GM18519 (cell line): ENCODE measurements around the gene CMPK2.

Source experiments
- ATAC-seq: cut with Tn5 transposase; IDR thresholded peaks from one replicate; pipeline ENCODE4 v1.9.1; 2021; ENCODE audit warnings: mild to moderate bottlenecking, moderate library complexity; ENCODE audit not compliant: unreplicated experiment, low FRiP score

CMPK2 gene

DNA sequence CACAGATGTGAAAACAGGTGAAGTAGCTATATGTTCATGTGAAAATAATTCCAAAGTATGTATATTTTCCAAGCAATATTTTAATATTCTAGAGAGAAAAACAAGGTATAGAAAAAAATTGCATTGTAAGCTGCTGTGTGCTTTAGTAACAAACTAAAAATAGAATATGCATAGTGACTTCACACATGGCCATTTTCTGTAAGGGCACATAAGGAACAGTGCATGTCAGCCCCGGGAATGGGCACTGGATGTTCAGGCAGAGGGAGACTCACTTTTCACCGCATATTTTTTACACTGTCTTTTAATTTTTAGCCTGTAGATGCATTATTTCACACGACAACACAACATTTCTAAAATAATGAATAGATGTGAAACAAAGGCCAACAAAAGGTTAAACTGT lies 46.0 kb downstream of the CMPK2 start:
- ATAC-seq, result no peak

DNA sequence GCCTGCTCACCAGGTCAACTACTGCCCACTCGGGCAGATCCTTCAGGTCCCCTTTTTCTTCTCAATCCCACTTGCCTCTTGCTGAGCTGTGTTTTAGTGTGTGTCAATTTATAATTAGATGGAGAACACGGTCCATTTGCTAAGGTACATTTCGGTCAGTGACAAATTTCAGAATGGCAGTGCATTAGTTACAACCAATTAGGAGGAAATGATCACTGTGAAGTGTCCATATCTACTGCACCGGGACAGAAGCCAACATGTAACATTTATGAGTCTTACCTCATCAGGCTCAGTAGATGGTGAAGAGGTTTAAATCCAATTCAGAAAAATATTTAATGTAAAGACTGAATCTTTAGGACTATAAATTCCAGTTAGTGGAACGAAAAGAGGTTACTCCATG lies 47.7 kb downstream of the CMPK2 start:
- ATAC-seq, result no peak

DNA sequence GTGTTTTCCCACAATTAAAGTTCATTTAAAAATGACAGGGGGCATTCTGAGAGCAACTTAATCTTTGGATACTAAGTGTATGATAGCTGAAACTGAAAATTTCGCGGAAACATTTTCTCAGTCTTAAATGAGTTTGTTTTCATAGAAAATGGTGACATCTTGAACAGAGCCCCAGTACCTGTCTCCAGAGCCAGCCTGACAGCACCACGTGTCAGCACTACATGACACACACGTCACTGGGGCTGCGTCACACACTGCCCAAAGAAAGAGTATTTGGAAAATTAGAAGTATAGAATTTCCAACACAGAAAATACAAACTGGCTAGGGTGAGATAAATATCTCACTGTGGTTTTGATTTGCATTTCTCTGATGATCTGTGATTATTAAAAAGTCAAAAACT lies 50.8 kb downstream of the CMPK2 start:
- ATAC-seq, result no peak

DNA sequence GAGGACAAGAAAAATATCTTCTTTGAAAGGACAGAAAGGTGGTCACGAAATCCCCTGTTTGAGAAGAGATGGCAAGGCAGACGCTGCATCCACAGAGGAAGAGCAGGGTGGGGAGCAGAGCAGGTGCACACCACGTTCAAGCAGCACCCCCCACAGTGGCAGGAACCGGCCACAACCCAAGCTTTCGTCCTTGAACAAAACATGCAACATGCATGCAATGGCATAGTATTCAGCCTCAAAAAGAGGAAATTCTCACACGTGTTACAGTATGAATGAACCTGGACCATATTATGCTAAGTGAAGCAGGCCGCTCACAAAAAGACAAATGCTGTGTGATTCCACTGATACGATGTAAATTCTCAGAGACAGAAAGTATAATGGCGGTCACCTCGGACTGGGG lies 51.4 kb downstream of the CMPK2 start:
- no peak for ATAC-seq

DNA sequence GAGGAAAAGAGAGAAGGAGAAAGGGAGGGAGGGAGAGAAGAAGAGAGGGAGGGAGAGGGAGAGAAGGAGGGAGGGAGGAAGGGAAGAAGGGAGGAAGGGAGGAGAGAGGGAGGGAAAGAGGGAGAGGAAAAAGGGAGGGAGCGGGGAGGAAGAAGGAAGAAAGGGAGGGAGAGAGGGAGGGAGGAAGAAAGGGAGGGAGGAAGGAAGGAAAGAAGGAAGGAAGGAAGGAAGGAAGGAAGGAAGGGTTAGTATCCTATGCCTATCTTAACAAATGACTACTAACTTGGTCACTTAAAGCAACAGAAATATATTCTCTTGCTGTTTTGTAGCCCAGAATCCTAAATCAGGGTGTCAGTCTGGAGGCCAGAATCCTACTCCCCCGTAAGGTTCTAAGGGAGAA lies 52.1 kb downstream of the CMPK2 start:
- ATAC-seq, result no peak

DNA sequence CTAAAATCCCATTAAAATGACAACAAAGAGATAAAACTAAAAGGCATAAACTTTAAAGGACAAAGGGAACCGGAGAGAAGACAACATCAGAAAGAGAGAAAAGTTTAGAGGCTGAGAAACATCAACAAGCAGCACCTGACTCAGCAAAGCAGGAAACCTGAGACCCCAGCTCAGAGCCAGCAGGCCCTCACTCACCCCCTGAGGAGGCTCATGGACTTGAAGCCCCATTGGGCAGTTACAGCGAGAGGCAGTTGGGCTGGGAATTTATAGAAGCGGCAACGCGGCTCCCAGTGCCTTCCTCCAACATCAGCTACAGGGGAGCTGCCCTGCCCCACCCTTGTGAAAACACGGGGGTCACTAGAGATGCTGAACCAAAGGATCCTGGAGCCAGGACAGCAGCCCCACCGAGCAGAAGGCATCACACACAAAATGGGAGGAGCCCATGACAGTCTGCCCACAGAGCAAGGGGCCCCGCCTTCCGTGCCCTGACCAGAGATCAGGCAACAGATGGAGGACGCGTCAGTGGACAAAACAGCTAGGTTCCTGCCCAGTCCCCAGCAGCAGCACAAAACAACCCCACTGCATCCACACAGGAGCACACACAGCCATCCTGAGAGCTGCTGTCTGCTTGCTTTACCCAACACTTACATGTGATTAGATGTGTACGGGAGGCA lies 52.7 kb downstream of the CMPK2 start:
- no peak for ATAC-seq

DNA sequence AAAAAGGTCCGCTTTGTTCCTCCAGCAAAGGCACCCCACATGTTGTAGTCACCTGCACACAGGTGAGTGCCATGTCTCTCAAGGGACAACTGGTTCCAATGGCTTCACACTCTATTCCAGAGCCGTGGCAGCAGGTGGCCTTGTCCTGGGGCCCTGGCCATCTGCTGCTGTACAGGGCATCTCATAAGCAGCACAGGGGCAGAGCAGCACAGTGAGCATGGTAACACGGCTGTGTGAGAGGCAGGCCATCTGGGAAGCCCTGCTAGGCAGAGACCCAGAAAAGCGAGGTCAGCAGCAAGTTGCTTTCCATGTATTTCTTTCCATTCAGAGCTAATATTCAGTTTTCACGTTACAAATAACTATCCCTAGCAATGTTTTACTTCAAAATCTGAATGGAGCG lies 54.7 kb downstream of the CMPK2 start:
- ATAC-seq, result no peak

DNA sequence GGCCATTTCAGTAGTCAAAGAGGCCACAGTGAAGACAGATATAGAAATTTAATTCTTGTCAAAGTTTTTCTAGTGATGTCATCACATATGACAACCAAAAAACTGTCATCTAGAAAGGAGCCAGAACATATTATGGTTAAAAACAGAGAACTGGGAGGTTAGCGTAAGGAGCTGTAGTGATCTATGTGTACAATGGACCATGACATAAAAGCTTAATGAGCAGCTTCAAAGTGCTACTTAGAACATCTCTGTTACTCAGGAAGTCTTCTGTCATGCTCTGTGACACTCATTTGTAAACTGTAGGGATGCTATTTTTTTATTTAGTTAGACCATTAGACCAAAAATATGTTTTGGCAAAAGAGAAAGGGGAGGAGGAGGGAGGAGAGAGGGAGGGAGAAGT lies 57.3 kb downstream of the CMPK2 start:
- ATAC-seq, result no peak

DNA sequence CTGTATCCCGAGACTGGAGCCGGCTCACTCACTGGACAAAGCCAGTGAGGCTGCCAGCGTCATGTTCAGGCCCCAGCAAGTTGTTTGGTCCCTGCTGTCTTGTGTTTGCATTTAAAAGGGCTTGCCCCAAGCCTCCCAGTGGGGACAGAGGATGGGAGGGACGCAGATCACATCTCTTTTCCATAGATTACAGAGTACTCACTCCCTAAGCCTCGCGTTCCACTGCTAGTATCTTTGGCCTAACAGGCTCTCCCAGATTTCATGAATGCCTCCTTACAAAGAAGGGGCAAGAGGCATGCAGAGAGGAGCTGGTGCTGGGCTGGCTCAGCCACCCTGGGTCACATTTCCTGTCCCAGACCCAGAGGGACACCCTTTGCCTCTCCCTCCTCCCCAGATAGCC lies 59.1 kb downstream of the CMPK2 start:
- ATAC-seq, result no peak

DNA sequence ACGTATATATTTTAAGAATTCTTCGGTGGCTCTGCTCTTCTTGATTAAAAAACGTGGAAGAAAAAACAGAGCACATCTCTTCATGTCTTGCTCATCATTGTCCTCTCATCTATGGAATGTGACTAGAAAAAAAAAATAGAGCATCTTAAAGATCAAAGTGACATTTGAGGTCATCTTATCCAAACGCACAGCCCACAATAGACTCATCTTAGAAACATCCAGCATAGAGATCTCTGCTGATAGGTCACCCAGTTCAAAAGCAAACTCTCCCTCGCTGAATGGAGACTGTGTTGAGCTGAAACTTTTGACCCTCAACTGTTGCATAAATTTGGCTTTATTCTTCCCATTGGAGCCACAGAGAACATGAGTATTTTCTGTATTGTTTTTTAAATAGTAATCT lies 65.2 kb downstream of the CMPK2 start:
- ATAC-seq, result no peak
